PFSK-1 (cell line): Measurements from ENCODE around the gene UVRAG.

Source experiments
- REST ChIP-seq, 2 experiments: IDR thresholded peaks; 2 replicates each; pipeline versions ENCODE4 v1.6.1 to v1.8.0; 2011 to 2012; ENCODE audit warnings: low read depth in 2 of 2, low read length in 2 of 2, control low read depth in 1 of 2, inconsistent platforms in 1 of 2, mild to moderate bottlenecking in 1 of 2, moderate library complexity in 1 of 2; ENCODE audit not compliant: insufficient read depth in 1 of 2
- SIN3A ChIP-seq: IDR thresholded peaks from 2 replicates; pipeline ENCODE4 v1.6.1; 2012; ENCODE audit warnings: mild to moderate bottlenecking, low read length, moderate library complexity, borderline replicate concordance; ENCODE audit not compliant: insufficient read depth
- TAF1 ChIP-seq: IDR thresholded peaks from 2 replicates; pipeline ENCODE4 v1.6.1; 2012; ENCODE audit warnings: low read length, control low read depth, borderline replicate concordance; ENCODE audit not compliant: insufficient read depth

GRCh38 chr11:75797792-75798191 lies 17.2 kb upstream of the UVRAG start:
- no peak for TF ChIP-seq REST (IDR thresholded peaks at IDR 0.05; ENCODE audit: insufficient read depth in 1 of 2, low read depth in 2 of 2, low read length in 2 of 2)
- TF ChIP-seq TAF1 = no peak
- no peak for TF ChIP-seq SIN3A
